Thyroid gland (tissue), 4 donors: ENCODE measurements around the gene CEP170. TPM values are rescaled to one million over a fixed set of nuclear protein-coding genes. Genes with fewer than 3 reads are reported as not detected.

Experiments
- DNase-seq, 2 donors: peaks; one replicate each; pipeline ENCODE4 v3.0.0-alpha.2; 2019
- H3K27ac ChIP-seq, 3 donors: fragments of 200-600 bp; sonication (generic); 1 replicate in 2 of 3; 2 replicates in 1 of 3; pipeline ENCODE4 v1.5.1; 2016 to 2019; ENCODE audit warnings: mild to moderate bottlenecking in 1 of 3, moderate library complexity in 1 of 3
- H3K27me3 ChIP-seq: fragments of 200-600 bp; sonication (generic); one replicate; pipeline ENCODE4 v1.5.1; 2019
- H3K36me3 ChIP-seq, 2 donors: fragments of 200-600 bp; sonication (generic); one replicate each; pipeline ENCODE4 v1.5.1; 2016 to 2019
- H3K4me1 ChIP-seq, 2 donors: fragments of 200-600 bp; sonication (generic); one replicate each; pipeline ENCODE4 v1.5.1; 2017 to 2019
- H3K4me3 ChIP-seq, 3 donors: fragments of 200-600 bp; sonication (generic); replicated peaks in 1 of 3; 1 replicate in 2 of 3; 2 replicates in 1 of 3; pipeline ENCODE4 v1.5.1; 2016; ENCODE audit warnings: mild to moderate bottlenecking in 1 of 3
- H3K9me3 ChIP-seq: fragments of 200-600 bp; sonication (generic); one replicate; pipeline ENCODE4 v1.5.1; 2017
- CTCF ChIP-seq, 6 experiments: fragments of 200-600 bp in 3 of 6; fragments of 450-650 bp in 3 of 6; sonication (generic) in 3 of 6; IDR thresholded peaks; one replicate each; pipeline ENCODE4 v1.5.1; 2016 to 2019; ENCODE audit warnings: antibody characterized with exemption in 6 of 6, mild to moderate bottlenecking in 2 of 6, inconsistent platforms in 1 of 6, moderate library complexity in 1 of 6
- POLR2A ChIP-seq, 2 donors: fragments of 450-650 bp; IDR thresholded peaks; one replicate each; pipeline ENCODE4 v1.6.1; 2017; ENCODE audit warnings: antibody characterized with exemption in 2 of 2, mild to moderate bottlenecking in 2 of 2, moderate library complexity in 1 of 2
- WGBS, 2 donors: methylation state at CpG; one replicate each; pipeline ENCODE4 v1.1.5; 2017; 5-methylcytosine and 5-hydroxymethylcytosine counted together
- intact Hi-C: fragments of 100-400 bp; cut with DNase I; formaldehyde crosslinking; loops from one replicate; pipeline ENCODE4 v1.15.1; 2023
- total RNA-seq, 4 donors: library from RNA; depleted of rRNA; stranded (reverse); fragments of >200 nt; gene quantifications; one replicate each; pipeline ENCODE4 v1.2.3, GENCODE V29; 2016

The CEP170 gene
- total RNA-seq, 4 donors from 2014 or later, result 62.8 to 93.8 (median 75.3) TPM

GRCh38 chr1:243286409-243287122 is 31.5 kb upstream of the CEP170 start:
- Histone ChIP-seq H3K4me3 (no peak overlapping the region), H3K36me3 (peaks cover 0 to 3% of the 10 kb centered on the region in 2 donors), H3K27ac (peak overlapping the region in 2 of 3 donors; percentile 29 to 52), H3K4me1 (peaks cover 9 to 12% of the 10 kb centered on the region in 2 donors), H3K27me3 (no peaks in the 10 kb centered on the region), H3K9me3 (no peaks in the 10 kb centered on the region)
- no peak for DNase-seq
- WGBS, 2 donors, result 70 to 79% methylated on average over 8 of the region's 8 CpGs
- no peak for TF ChIP-seq CTCF (IDR thresholded peaks at IDR 0.05)
- no peak for TF ChIP-seq POLR2A (IDR thresholded peaks at IDR 0.05)
- intact Hi-C loops, result no loop called here

GRCh38 chr1:243281672-243282071 is 26.6 kb upstream of the CEP170 start:
- no peak for TF ChIP-seq CTCF (IDR thresholded peaks at IDR 0.05)
- no peak for TF ChIP-seq POLR2A (IDR thresholded peaks at IDR 0.05)
- H3K27me3 ChIP-seq, result no peaks in the 10 kb centered on the region
- no peak overlapping the region for H3K4me3 ChIP-seq
- DNase-seq, result no peak
- no peak overlapping the region for H3K27ac ChIP-seq
- no peaks in the 10 kb centered on the region for H3K9me3 ChIP-seq
- peaks cover 0 to 14% of the 10 kb centered on the region in 2 donors for H3K36me3 ChIP-seq
- WGBS, 2 donors, result 97% methylated on average over 5 of the region's 5 CpGs
- peaks cover 0 to under 1% of the 10 kb centered on the region in 2 donors for H3K4me1 ChIP-seq
- intact Hi-C loops, result no loop called here

- WGBS, 2 donors, result 70 to 79% methylated on average over 3 of the region's 3 CpGs
- no peak for DNase-seq
- Histone ChIP-seq H3K4me1 (no peaks in the 10 kb centered on the region), H3K36me3 (peaks cover 4 to 14% of the 10 kb centered on the region in 2 donors), H3K27me3 (no peaks in the 10 kb centered on the region), H3K9me3 (no peaks in the 10 kb centered on the region), H3K4me3 (no peak overlapping the region), H3K27ac (no peak overlapping the region)
- TF ChIP-seq CTCF (IDR thresholded peaks at IDR 0.05) (no peak), POLR2A (IDR thresholded peaks at IDR 0.05) (no peak)
- intact Hi-C loops, result no loop called here
These were observed 25.6 kb upstream of the CEP170 start for GRCh38 chr1:243280571-243281129.

- TF ChIP-seq CTCF (IDR thresholded peaks at IDR 0.05) (no peak), POLR2A (IDR thresholded peaks at IDR 0.05) (no peak)
- H3K36me3 ChIP-seq, result peaks cover 14 to 15% of the 10 kb centered on the region in 2 donors
- H3K9me3 ChIP-seq, result no peaks in the 10 kb centered on the region
- no peak overlapping the region for H3K27ac ChIP-seq
- H3K4me1 ChIP-seq, result peaks cover 2 to 6% of the 10 kb centered on the region in 2 donors
- no peak overlapping the region for H3K4me3 ChIP-seq
- no peak for DNase-seq
- 82 to 87% methylated on average over 3 of the region's 3 CpGs for WGBS, 2 donors
- intact Hi-C loops, result no loop called here
- H3K27me3 ChIP-seq, result no peaks in the 10 kb centered on the region
These were observed 20.2 kb upstream of the CEP170 start for GRCh38 chr1:243275316-243275715.

- Histone ChIP-seq H3K9me3 (no peaks in the 10 kb centered on the region), H3K36me3 (peaks cover 14 to 15% of the 10 kb centered on the region in 2 donors), H3K27ac (no peak overlapping the region), H3K4me1 (peaks cover 2 to 12% of the 10 kb centered on the region in 2 donors), H3K4me3 (no peak overlapping the region), H3K27me3 (no peaks in the 10 kb centered on the region)
- no peak for DNase-seq
- TF ChIP-seq POLR2A (IDR thresholded peaks at IDR 0.05), result no peak
- TF ChIP-seq CTCF (IDR thresholded peaks at IDR 0.05), result no peak
- 95% methylated on average over 2 of the region's 2 CpGs for WGBS, 2 donors
- intact Hi-C loops, result no loop called here
These were observed 18.9 kb upstream of the CEP170 start for GRCh38 chr1:243273945-243274344.
